HAP-1 (cell line): ENCODE results near the gene FAM219B.
"Not testable (repeated sequence)": the region's sequence is repeated elsewhere in the genome, so short reads cannot be mapped to it uniquely, and the experiment has no call there.

Source experiments
- DNase-seq, 2 experiments: peaks; one replicate each; pipeline ENCODE4 v3.0.0-alpha.2; 2016 to 2020; ENCODE audit warnings: low spot score in 2 of 2
- H3K27me3 ChIP-seq: fragments of 250-450 bp; sonication (Bioruptor Pico); 2 replicates; pipeline ENCODE4 v1.5.1; 2020; ENCODE audit warnings: low read depth, mild to moderate bottlenecking, moderate library complexity
- H3K36me3 ChIP-seq: fragments of 250-450 bp; sonication (Bioruptor Pico); replicated peaks from 2 replicates; pipeline ENCODE4 v1.5.1; 2020; ENCODE audit warnings: mild to moderate bottlenecking
- H3K4me1 ChIP-seq: fragments of 250-450 bp; sonication (Bioruptor Pico); 2 replicates; pipeline ENCODE4 v1.5.1; 2020; ENCODE audit warnings: mild to moderate bottlenecking
- H3K4me3 ChIP-seq: fragments of 250-450 bp; sonication (Bioruptor Pico); 2 replicates; pipeline ENCODE4 v1.5.1; 2020; ENCODE audit warnings: mild to moderate bottlenecking, moderate library complexity
- H3K9me3 ChIP-seq: fragments of 250-450 bp; sonication (Bioruptor Pico); 2 replicates; pipeline ENCODE4 v1.5.1; 2020; ENCODE audit warnings: mild to moderate bottlenecking, moderate library complexity
- in situ Hi-C: fragments of 300-500 bp; cut with MboI; formaldehyde crosslinking; loops from 3 replicates; pipeline ENCODE4 v1.14.3; 2020; ENCODE audit warnings: low sequenced_read_pairs, inconsistent platforms, mixed read lengths

The FAM219B gene

DNA sequence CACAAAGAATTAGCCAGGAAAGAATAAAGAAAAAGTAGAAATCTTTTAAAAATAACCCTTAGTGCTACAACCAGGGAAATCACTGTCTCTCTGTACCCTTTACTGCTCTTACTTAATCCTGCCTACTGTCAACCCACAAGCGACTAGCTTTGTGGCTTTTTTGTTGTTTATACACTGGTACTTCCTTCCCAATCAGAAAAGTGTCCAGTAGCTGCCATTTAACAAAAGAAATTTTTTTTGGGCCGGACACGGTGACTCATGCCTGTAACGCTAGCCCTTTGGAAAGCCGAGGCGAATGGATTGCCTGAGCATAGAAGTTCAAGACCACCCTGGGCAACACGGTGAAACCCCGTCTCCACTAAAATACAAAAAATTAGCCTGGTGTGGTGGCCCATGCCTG is 13.8 kb upstream of the FAM219B start:
- no peaks in the 10 kb centered on the region for H3K4me1 ChIP-seq
- no peaks in the 10 kb centered on the region for H3K27me3 ChIP-seq
- DNase-seq: no peak
- peaks cover 99% of the 10 kb centered on the region for H3K36me3 ChIP-seq
- no peak overlapping the region for H3K4me3 ChIP-seq
- in situ Hi-C loops: no loop called here
- no peaks in the 10 kb centered on the region for H3K9me3 ChIP-seq

DNA sequence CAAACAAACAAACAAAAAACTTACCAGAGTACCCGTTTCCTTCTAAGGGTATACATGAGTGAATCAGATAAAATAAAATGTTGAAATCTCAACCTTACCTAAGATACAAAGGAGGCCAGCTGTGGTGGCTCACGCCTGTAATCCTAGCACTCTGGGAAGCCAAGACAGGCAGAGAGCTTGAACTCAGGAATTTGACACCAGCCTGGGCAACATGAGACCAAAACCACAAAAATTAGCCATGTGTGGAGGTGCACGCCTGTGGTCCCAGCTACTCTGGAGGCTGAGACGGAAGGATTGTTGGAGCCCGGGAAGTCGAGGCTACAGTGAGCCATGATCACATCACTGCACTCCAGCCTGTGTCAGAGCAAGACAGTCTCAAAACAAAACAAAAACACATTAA is 11.0 kb upstream of the FAM219B start:
- H3K9me3 ChIP-seq: no peaks in the 10 kb centered on the region
- no peaks in the 10 kb centered on the region for H3K27me3 ChIP-seq
- H3K36me3 ChIP-seq: peaks cover 97% of the 10 kb centered on the region
- no peaks in the 10 kb centered on the region for H3K4me1 ChIP-seq
- in situ Hi-C loops: no loop called here
- no peak overlapping the region for H3K4me3 ChIP-seq
- DNase-seq: no peak

DNA sequence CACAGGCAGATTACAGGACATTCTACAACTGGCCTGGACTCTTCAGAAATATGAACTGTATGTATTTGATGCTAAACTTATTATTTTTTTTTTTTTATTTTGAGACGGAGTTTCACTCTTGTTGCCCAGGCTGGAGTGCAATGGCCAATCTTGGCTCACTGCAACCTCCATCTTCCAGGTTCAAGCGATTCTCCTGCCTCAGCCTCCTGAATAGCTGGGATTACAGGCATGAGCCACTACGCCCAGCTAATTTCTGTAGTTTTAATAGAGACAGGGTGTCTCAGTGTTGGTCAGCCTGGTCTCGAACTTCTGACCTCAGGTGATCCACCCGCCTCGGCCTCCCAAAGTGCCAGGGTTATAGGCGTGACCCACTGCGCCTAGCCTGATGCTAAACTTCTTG is 7.1 kb upstream of the FAM219B start:
- in situ Hi-C loops, H3K4me1 ChIP-seq, H3K4me3 ChIP-seq, H3K27me3 ChIP-seq, H3K9me3 ChIP-seq, DNase-seq: not testable (repeated sequence)
- peaks cover 94% of the 10 kb centered on the region for H3K36me3 ChIP-seq

DNA sequence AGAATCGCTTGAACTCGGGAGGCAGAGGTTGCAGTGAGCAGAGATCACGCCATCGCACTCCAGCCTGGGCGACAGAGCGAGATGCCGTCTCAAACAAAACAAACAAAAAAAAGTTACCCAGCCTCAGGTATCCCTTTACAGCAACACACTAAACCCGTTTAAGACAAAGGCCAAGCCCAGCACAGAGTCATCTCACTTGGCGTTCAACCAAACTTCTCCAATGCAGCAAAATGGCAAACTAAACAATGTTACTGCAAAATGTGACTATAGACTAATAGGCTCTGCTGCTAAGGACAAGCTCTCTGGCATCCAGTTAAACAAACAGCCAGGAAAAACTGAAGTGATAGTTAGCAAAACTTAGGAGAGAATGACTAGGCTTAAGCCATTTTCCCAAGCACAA is 6.4 kb upstream of the FAM219B start:
- Histone ChIP-seq H3K9me3 (no peaks in the 10 kb centered on the region), H3K36me3 (peaks cover 91% of the 10 kb centered on the region)
- in situ Hi-C loops: no loop called here

DNA sequence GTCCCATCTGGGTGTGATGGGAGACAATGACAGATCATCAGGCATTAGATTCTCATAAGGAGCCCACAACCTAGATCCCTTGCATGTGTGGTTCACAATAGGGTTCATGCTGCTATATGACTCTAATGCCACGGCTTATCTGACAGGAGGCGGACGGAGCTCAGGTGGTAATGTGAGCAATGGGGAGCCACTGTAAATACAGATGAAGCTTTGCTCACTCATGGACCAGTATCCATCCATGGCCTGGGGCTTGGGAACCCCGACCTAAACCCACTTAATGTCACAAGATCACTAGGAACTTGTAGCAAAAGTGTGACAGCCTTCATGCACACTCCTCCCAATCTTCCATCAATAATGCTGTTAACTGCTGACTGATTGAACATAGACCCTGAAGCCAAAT is 2.0 kb upstream of the FAM219B start:
- H3K4me1 ChIP-seq: peaks cover 14% of the 10 kb centered on the region
- H3K36me3 ChIP-seq: peaks cover 76% of the 10 kb centered on the region
- in situ Hi-C loops: no loop called here
- no peaks in the 10 kb centered on the region for H3K9me3 ChIP-seq
- H3K27me3 ChIP-seq: no peaks in the 10 kb centered on the region
- H3K4me3 ChIP-seq: no peak overlapping the region
- DNase-seq: no peak

More for the DNA sequence above, 6.4 kb upstream of the FAM219B start:
- Histone ChIP-seq H3K4me1 (no peaks in the 10 kb centered on the region), H3K4me3 (no peak overlapping the region), H3K27me3 (no peaks in the 10 kb centered on the region)
- DNase-seq: no peak

DNA sequence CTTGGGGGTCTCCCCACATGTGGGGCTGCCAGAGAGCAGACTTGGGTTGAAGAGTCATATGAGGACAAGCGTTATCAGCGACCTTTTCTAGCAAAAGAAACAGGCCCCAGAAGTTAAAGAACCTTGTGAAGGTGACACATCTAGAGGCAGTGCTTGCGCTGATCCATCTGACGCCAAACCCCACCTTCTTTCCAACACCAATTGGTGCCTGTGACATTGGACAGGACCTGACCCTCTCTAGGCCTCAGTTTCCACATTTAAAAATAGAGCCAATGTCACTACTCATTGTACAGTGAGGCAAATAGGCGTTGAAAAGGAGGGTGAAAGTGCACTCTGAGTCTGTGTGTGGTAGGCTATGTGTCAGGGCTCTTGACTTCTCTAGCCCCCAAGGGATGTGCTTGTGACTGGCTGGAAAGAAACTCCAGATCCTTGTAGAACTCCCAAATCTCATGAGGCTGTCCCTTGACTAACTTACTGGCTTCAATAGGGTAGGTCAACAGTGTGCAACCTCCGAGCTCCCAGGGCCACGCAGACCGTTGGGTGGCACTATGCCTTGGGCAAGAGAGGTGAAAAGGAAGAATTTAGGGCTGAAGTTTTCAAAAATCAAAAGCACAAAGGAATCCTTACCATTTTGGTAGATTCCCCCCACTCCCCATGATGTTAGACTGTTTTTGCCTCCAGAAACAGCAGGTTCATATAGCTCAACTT is 666 bp upstream of the FAM219B start:
- Histone ChIP-seq H3K4me1 (peaks cover 14% of the 10 kb centered on the region), H3K9me3 (no peaks in the 10 kb centered on the region), H3K36me3 (peaks cover 75% of the 10 kb centered on the region), H3K4me3 (peak overlapping the region; percentile 86), H3K27me3 (no peaks in the 10 kb centered on the region)
- in situ Hi-C loops: no loop called here
- DNase-seq: no peak

DNA sequence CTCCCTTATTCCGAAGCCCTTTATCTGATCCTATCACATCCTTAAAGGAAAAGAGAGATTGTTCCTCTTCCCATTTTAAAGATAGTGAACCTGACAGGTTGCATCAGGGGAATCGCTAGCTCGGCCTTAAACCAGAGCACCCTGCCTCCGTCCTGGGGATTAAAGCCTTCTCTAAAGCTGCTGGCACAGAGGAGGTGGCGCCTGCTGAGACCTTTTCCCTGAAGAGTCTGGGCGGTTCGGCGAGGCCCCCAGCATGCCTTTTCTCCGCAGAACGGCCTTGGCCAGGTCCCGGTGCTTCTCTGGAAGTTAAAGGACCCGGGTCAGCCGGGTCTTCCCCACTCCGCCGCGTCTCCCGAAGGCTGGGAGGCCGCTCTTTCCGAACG is 593 bp downstream of the FAM219B start:
- Histone ChIP-seq H3K9me3 (no peaks in the 10 kb centered on the region), H3K4me3 (peak overlapping the region; percentile 86), H3K27me3 (no peaks in the 10 kb centered on the region), H3K36me3 (peaks cover 75% of the 10 kb centered on the region), H3K4me1 (peaks cover 16% of the 10 kb centered on the region)
- DNase-seq: peak; percentile 79 to 80
- in situ Hi-C loops: no loop called here

DNA sequence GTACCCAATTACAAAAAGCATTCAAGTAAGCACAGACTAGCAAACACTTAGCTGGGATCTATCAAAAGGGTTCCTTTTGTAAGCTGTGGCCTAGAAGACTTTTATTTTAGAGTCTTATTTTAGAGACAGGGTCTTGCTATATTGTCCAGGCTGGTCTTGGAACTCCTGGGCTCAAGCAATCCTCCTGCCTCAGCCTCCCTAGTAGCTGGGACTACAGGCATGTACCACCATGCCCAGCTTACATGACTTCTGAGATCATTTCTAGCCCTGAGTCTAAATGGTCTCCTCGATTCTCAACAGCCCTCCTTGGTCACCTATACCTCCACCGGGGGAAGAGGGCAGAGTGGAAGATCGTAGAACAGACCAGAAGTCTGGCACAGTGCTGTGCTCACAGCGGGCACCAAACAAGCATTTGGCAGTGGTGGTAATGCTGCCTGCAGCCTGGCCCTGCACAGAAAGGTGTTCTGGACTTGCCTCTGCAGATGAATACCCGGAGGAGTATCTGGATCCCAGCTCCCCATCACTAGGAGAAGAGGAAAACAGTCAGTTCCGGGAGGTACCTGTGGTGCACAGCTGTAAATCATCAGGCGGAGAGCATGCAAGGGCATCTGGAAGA is 2.4 kb downstream of the FAM219B start:
- no peak for DNase-seq
- Histone ChIP-seq H3K27me3 (no peaks in the 10 kb centered on the region), H3K4me3 (no peak overlapping the region), H3K9me3 (no peaks in the 10 kb centered on the region), H3K36me3 (peaks cover 76% of the 10 kb centered on the region), H3K4me1 (peaks cover 16% of the 10 kb centered on the region)
- in situ Hi-C loops: no loop called here

DNA sequence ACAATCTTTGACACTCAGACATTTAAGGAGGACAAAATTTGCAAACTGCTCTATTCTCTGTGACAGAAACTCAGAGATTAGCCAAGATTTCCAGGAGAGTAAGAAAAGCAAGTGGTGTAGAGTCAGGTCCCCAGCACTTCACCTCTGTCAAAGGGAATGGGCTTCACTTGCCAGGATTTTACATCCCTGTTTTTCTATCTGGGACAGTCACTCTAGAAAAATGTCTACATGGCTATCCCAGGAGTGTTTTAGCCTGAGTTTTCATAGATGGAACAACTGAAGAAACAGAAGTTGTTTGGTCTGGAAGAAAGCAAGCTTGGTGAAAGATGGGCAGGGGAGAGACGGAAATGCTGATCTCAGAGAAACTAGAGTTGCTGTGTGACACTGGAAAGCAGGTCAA is 3.0 kb downstream of the FAM219B start:
- Histone ChIP-seq H3K27me3 (no peaks in the 10 kb centered on the region), H3K4me3 (no peak overlapping the region), H3K36me3 (peaks cover 78% of the 10 kb centered on the region), H3K4me1 (peaks cover 16% of the 10 kb centered on the region), H3K9me3 (no peaks in the 10 kb centered on the region)
- in situ Hi-C loops: no loop called here
- no peak for DNase-seq

DNA sequence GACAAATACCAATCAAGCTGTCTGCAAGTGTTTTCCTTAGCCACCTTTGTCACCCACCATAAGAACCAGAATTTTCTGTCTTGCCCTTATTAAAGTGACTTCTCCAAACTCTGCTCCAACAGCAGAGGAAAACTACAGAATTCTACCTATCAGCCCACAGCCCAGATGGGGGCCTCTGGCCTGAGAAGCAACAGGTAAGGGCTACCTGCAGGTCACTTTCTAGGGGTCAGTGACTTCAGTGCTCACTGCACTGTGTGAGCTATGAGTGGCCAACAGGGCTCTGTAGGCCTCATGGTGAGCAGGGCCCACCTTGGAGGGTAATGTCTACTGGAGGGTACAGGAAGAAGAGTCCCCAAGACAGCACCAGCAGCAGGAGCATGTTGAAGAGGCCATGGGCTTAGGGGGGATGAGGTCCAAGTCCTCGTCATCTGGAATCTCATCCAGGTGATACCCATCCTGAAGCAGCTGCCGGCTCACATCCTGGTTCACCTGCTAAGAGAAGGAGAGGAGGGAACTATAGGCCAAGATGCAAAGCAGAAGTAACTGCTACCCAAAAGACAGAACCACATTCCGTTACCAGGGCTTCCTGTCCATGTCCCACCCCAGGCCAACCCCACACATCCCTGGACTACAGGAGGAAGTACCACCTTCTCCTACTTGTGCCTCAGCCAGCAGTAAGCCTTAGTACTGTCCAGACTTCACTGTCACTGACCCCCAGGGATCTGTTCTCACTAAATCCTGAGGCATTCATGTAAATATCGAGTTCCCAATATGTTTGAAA is 4.2 kb downstream of the FAM219B start:
- H3K9me3 ChIP-seq: no peaks in the 10 kb centered on the region
- H3K4me1 ChIP-seq: peaks cover 14% of the 10 kb centered on the region
- in situ Hi-C loops: no loop called here
- peaks cover 82% of the 10 kb centered on the region for H3K36me3 ChIP-seq
- H3K4me3 ChIP-seq: no peak overlapping the region
- no peaks in the 10 kb centered on the region for H3K27me3 ChIP-seq
- no peak for DNase-seq

DNA sequence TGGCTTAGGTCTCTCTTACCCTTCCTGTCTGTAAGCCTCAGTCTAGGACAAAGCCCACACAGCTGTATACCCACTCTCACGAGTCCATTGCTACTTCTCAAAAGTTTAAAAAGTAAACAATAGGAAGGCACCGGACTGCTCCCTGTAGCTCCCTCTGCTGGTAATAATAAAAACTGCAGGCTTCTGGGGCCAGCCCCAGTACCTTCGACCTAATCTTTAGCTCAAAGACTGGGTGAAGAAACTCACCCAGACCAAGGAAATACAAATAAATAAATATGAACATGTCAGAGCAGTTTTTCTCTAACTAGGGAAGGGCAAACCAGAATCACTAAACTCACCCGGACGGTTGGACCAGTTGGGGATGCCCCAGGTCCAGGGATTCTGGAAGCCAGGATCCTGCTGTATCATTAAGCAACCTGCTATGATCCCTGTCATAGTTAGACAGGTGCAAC is 5.0 kb downstream of the FAM219B start:
- in situ Hi-C loops: no loop called here

DNA sequence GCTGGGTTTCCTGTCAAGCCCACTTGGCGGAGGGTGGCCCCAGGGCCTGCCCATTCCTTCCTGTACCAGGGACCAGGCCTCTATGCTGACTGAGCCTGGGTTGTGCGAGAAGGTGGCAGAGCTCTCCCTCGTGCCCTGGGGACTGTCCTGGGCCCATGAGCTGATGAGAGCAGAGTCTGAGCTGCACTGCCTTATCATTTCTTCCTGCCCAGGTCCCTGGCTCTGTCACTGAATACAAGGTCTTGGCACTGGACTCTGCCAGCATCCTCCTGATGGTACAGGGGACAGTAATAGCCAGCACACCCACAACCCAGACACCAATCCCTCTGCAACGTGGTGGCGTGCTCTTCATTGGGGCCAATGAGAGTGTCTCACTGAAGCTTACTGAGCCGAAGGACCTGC is 9.3 kb downstream of the FAM219B start:
- Histone ChIP-seq H3K27me3 (no peaks in the 10 kb centered on the region), H3K36me3 (peaks cover 89% of the 10 kb centered on the region), H3K4me1 (peaks cover 2% of the 10 kb centered on the region; the same call in 1 of the 2 replicates), H3K4me3 (no peak overlapping the region), H3K9me3 (no peaks in the 10 kb centered on the region)
- DNase-seq: no peak
- in situ Hi-C loops: no loop called here

More for the DNA sequence above, 5.0 kb downstream of the FAM219B start:
- H3K4me1 ChIP-seq: peaks cover 7% of the 10 kb centered on the region
- H3K9me3 ChIP-seq: no peaks in the 10 kb centered on the region
- H3K36me3 ChIP-seq: peaks cover 83% of the 10 kb centered on the region
- no peaks in the 10 kb centered on the region for H3K27me3 ChIP-seq
- H3K4me3 ChIP-seq: no peak overlapping the region
- peak; percentile 87 to 88 for DNase-seq

DNA sequence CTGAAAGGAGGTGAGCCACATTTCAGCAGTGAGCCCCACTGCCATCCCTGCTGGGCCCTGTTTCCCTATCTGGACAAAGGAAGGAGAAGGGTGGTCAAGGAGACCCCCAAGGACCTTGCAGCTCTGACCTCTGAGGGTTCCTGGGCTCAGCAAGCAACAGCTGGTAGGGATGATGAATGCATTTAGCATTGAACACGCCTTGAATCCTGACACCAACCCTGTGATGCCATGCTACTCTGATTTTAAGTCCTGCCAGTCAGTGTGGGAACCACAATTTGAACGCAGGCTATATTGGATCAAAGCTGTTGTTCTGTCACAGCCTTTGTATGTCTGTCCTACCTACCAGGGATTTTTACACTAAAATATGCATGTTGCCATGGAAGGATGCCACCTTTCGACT is 10.3 kb downstream of the FAM219B start:
- no peaks in the 10 kb centered on the region for H3K27me3 ChIP-seq
- H3K36me3 ChIP-seq: peaks cover 89% of the 10 kb centered on the region
- DNase-seq: no peak
- H3K4me1 ChIP-seq: peaks cover under 1% of the 10 kb centered on the region; the same call in 1 of the 2 replicates
- no peaks in the 10 kb centered on the region for H3K9me3 ChIP-seq
- H3K4me3 ChIP-seq: no peak overlapping the region
- in situ Hi-C loops: no loop called here

DNA sequence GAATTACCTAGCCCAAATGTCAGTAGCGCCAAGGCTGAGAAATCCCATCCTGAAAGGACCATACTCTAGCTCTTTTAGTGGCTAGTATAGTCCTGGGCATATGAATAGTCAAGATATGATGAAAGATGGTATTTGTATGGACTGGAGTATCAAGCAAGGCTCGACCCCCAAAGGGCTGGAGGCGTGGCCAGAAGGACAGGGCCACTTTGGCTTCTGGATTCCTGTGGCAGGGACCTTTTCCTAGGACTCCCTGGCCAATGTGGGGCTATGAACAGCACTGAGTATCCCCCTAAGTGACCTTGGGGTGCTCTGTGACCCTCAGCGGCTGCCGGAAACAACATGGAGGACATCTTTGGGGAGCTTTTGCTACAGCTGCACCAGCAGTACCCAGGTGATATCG is 10.8 kb downstream of the FAM219B start:
- Histone ChIP-seq H3K27me3 (no peaks in the 10 kb centered on the region), H3K4me1 (peaks cover under 1% of the 10 kb centered on the region), H3K36me3 (peaks cover 89% of the 10 kb centered on the region), H3K4me3 (no peak overlapping the region), H3K9me3 (no peaks in the 10 kb centered on the region)
- no peak for DNase-seq
- in situ Hi-C loops: no loop called here
